HG03378 (cell line): ENCODE results near the gene RYR1.
"Not testable (repeated sequence)": the region's sequence is repeated elsewhere in the genome, so short reads cannot be mapped to it uniquely, and the experiment has no call there.

Source experiments
- ATAC-seq: cut with Tn5 transposase; IDR thresholded peaks from one replicate; pipeline ENCODE4 v1.9.1; 2021; ENCODE audit warnings: mild to moderate bottlenecking, moderate library complexity; ENCODE audit not compliant: unreplicated experiment

Gene RYR1

DNA sequence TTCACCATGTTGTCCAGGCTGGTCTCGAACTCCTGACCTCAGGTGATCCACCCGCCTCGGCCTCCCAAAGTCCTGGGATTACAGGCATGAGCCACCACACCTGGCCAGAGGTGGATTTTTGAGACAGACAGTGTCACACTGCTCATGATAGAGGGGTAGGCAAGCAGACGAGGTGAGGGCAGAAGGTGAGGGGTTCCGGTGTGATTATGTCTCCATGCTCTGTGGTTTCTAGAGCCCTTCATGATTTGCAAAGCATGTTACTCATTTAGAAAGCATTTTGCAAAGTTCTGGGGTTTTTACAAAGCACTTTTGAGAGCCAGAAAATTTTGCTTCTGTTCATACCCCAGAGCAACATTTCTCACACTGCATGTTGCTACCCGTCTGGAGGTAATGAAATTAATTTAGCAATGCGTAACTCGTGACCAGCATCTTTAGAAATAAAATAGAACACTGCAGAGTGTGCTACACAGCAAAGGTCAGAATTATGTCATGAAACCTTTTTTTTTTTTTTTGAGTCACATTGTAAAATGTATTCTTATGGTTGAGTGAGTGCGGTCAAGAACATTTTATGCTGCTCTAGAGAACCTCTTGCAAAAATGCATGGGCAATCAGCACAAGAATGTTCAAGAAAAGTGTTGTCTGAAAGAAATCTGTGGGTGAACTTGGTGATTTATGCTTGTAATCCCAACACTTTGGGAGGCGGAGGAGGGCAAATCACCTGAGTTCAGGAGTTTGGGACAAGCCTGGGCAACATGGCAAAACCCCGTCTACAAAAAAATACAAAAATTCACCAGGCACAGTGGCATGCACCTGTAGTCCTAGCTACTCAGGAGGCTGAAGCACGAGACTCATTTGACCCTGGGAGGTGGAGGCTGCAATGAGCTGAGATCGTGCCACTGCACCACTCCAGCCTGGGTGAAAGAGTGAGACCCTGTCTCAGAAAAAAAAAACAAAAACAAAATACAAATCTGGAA lies 126.2 kb downstream of the RYR1 start:
- ATAC-seq, result peak; percentile 72

DNA sequence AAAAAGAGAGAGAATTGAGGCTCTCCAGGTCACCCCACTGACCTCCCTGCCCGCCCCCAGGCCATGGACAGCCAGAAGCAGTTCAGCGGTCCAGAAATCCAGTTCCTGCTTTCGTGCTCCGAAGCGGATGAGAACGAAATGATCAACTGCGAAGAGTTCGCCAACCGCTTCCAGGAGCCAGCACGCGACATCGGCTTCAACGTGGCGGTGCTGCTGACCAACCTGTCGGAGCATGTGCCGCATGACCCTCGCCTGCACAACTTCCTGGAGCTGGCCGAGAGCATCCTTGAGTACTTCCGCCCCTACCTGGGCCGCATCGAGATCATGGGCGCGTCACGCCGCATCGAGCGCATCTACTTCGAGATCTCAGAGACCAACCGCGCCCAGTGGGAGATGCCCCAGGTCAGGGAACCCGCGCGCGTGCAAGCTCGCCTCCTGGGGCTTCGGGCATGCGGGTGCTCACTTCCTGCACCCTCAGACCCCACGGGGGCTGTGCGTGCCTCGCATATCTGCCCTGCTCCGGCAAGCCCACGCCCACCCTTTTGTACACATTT lies 127.6 kb downstream of the RYR1 start:
- ATAC-seq, result no peak

DNA sequence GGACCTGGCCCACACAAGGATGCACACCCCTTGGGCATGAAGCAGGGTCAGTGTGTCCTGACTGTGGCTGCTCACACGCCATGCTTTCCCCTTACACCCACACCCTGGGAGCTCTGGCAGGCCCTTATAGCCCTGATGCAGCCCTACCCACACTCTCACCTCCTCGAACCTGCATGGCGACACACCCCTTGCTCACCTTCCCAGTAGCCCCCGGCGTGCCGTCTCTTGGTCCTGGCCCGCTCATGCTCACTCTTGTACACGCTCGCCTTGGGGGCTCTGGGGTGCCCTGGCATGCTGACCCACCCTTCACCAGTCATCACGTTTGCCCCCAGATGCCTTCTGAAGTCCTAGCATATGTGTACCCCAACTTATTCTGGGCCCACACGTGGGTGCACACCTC lies 128.2 kb downstream of the RYR1 start:
- ATAC-seq, result no peak

DNA sequence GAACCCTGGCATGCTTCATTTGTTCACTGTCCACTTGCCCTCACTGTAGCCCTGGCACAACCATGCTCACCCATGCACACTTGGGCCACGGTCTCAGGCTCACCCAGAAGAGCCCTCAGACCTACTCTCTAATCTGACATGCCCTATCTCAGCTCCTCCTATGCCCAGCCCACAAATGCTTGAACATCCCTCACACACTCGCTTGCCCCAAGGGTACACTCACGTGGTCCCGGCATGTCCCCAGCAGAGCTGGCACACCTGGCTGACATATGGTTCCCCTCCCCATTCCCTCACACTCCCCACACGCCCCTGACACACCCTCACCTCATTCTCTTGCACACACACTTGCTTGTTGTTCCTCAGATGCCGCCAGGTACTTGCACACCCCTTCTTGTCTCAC lies 128.6 kb downstream of the RYR1 start:
- no peak for ATAC-seq

DNA sequence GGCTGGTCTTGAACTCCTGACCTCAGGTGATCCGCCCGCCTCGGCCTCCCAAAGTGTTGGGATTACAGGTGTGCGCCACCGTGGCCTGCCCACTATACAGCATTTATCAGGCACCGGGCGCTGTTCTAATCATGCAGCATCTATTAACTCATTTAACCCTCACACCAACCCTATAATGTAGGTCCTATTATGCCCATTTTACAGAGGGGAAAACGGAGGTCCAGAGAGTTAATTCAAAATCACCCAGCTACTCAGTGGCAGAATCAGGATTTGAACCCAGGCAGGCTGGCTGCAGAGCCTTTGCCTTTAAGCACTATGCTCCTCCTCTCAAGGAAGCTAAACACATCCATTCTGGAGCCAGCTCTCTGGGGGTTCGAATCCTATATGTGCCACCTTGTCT lies 130.0 kb downstream of the RYR1 start:
- no peak for ATAC-seq

DNA sequence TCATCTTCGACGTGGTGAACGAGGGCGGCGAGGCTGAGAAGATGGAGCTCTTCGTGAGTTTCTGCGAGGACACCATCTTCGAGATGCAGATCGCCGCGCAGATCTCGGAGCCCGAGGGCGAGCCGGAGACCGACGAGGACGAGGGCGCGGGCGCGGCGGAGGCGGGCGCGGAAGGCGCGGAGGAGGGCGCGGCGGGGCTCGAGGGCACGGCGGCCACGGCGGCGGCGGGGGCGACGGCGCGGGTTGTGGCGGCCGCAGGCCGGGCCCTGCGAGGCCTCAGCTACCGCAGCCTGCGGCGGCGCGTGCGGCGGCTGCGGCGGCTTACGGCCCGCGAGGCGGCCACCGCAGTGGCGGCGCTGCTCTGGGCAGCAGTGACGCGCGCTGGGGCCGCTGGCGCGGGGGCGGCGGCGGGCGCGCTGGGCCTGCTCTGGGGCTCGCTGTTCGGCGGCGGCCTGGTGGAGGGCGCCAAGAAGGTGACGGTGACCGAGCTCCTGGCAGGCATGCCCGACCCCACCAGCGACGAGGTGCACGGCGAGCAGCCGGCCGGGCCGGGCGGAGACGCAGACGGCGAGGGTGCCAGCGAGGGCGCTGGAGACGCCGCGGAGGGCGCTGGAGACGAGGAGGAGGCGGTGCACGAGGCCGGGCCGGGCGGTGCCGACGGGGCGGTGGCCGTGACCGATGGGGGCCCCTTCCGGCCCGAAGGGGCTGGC lies 131.6 kb downstream of the RYR1 start:
- ATAC-seq, result no peak

DNA sequence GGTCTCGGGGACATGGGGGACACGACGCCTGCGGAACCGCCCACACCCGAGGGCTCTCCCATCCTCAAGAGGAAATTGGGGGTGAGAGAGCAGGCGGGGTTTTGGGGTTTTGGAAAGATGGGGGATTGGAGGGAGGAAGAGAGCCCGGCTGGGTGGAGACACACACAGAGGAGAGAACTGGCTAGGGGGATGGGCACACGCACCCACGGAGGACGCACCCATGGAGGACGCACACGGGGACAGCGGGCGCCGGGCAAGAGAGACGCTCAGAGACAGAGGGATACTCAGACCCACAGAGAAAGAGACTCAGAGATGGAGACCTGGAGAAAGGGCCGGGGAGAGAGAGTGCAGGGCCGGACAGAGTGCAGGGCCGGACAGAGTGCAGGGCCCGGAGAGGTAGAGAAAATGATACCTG lies 132.2 kb downstream of the RYR1 start:
- ATAC-seq, result no peak

DNA sequence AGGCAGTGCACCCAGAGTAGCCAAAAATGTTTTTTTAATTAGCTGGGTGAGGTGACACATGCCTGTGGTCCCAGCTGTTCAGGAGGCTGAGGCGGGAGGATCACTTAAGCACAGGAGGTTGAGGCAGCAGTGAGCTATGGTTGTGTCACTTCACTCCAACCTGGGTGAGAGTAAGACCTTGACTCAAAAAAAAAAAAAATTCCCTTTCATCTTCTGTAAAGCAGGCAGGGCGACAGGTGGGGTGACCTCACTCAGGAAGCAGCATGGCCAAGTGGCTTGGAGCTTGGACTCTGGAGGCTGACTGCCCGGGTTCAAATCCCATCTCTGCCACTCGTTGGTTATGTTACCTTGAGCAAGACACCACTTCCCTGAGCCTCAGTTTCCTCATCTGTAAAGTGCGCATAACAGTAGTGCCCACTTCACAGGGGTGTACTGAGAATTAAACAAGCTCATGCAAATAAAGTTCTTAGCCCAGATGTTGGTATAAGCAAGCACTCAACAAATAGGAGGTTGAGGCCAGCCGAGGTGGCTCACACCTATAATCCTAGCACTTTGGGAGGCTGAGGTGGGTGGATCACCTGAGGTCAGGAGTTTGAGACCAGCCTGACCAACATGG lies 136.0 kb downstream of the RYR1 start:
- ATAC-seq, result no peak

DNA sequence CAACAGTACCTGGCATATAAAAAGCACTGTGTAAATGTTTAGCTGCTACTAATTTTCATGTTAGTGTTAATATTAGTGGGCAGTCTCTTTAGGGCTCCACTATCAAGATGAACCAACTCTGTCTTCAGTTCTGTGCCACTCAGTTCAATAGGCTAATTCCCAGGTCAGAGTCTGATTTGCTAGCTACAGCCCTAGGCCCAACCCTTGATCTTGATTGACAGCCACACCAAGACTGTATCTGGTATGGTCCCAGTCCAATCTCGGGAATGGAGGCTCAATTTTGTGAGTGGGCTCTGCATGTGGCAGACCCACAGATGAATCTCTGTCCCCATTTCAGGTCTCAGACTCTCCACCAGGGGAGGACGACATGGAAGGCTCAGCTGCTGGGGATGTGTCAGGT lies 138.2 kb downstream of the RYR1 start:
- ATAC-seq, result no peak

DNA sequence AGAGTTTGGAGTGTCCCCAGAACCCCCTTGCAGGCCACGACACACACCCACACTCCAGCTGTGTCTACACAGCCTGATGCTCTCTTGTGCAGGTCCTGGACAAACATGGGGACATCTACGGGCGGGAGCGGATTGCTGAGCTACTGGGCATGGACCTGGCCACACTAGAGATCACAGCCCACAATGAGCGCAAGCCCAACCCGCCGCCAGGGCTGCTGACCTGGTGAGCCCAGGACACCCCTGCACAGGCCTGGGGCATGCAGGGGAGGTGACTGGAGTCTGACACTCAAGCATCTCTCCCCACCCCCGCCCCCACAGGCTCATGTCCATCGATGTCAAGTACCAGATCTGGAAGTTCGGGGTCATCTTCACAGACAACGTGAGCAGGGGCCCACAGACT lies 144.3 kb downstream of the RYR1 start:
- no peak for ATAC-seq

DNA sequence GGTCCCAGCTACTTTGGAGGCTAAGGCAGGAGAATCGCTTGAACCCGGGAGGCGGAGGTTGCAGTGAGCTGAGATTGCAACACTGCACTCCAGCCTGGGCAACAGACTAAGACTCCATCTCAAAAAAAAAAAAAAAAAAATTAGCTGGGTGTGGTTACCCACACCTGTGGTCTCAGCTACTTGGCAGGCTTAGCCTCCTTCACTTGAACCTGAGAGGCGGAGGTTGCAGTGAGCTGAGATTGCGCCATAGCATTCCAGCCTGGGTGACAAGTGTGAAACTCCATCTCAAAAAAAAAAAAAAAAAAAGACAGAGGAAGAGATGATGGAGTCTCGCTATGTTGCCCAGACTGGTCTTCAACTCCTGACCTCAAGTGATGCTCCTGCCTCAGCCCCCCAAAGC lies 145.8 kb downstream of the RYR1 start:
- not testable (repeated sequence) for ATAC-seq

DNA sequence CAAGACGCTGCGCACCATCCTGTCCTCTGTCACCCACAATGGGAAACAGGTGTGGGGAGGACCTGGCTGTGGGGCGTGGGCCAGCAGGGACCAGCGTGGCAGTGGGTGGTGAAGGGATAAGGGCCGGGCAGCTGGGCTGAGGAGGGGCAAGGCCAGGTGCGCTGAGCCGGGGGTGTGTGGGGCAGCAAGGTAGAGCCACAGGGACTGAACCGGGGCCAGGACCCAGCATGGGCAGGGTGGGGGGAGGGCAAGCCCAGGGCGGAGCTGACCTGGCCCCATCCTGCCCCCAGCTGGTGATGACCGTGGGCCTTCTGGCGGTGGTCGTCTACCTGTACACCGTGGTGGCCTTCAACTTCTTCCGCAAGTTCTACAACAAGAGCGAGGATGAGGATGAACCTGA lies 146.6 kb downstream of the RYR1 start:
- ATAC-seq, result no peak

DNA sequence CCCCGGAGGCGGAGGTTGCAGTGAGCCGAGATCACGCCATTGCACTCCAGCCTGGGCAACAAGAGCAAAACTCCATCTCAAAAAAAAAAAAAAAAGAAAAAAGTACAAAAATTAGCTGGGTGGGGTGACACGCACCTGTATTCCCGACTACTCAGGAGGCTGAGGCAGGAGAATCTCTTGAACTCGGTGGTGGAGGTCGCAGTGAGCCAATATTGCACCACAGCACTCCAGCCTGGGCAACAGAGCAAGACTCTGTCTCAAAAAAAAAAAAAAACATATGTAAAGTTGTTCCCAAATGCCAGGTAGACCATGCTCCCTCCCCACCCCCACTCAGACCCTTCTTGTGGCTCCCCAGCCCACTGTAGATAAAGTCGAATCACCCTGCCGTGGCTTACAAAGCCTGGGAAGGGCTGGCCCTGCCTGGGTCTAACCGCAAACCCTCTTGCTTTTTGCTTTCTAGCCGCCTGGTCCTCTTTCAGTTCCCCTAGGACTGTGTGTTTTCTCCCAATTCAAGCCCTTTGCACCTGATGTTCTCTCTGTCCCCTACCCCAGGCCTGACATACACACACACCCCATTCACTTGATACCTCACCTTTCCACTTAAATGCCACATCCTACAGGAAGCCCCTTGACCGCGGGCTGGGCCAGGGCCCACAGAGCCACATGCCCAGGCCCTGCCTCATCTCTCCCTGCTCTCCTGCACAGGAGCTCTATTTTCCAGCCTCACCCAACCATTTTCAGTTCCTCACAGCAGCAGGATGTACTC lies 149.9 kb downstream of the RYR1 start:
- ATAC-seq, result no peak

DNA sequence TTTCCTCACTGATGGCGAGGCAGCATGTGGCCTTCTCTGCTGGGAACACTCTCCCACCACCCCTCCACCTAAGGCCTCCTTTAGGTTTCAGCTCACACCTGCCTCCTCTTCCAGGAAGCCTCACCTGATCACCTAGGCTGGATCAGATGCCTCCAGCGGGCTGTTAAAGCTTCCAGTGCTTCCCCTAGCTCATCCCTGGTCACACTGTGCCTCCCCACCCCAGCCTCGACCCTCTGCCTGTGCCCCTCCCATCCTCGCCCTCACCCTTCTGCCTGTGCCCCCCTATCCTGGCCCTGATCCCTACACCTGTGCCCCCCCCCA lies 150.5 kb downstream of the RYR1 start:
- ATAC-seq, result no peak

DNA sequence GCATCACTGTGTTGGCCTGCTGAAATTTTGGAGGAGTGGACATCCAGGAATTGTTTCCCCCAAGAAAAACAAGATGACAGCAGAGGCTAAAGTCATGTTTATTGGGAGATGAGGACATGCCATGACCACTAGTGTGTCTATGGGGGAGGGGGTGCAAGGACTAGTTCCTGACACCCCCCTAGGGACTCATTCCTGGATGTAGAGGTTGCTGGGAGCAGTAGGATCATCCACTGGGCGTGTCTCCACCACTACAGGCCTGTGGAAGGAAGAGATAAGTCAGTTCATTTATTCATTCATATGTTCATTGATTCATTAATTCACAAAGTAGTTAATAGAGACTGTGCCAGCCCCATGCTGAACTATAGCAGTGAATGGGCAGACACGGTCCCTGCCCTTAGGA lies 154.1 kb downstream of the RYR1 start:
- ATAC-seq, result no peak

DNA sequence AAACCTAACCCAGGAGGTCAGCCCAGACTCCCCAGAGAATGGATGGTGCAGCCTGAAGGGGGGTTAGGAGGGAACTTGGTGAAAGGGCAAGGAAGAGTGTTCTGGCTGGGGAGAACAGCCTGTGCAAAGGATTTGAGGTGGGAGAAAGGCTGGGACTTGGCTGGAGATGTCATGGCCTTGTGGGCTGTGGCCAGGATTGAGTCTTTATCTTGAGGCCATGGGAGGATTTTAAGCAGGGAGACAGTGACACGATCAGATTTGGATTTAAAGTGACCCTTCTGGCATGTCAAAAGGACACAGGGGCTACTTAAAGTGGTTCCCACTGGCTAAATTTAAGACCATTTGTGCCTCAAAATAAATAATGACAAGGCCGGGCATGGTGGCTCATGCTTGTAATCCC lies 154.6 kb downstream of the RYR1 start:
- no peak for ATAC-seq

DNA sequence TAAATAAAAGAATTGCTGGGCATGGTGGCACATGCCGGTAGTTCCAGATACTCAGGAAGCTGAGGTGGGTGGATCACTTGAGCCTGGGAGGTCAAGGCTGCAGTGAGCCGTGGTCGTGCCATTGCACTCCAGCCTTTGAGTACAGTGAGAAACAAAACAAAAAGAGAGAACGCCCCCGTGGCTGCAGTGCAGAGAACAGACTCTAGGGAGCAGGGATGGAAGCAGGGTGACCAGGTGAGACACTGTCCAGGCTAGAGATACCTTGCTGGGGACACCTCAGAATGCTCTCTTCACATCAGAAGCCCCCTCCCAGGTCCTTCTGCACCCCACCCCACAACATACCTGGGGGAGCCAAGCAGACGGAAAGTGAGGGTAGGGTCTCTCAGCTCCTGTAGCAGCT lies 159.4 kb downstream of the RYR1 start:
- no peak for ATAC-seq

DNA sequence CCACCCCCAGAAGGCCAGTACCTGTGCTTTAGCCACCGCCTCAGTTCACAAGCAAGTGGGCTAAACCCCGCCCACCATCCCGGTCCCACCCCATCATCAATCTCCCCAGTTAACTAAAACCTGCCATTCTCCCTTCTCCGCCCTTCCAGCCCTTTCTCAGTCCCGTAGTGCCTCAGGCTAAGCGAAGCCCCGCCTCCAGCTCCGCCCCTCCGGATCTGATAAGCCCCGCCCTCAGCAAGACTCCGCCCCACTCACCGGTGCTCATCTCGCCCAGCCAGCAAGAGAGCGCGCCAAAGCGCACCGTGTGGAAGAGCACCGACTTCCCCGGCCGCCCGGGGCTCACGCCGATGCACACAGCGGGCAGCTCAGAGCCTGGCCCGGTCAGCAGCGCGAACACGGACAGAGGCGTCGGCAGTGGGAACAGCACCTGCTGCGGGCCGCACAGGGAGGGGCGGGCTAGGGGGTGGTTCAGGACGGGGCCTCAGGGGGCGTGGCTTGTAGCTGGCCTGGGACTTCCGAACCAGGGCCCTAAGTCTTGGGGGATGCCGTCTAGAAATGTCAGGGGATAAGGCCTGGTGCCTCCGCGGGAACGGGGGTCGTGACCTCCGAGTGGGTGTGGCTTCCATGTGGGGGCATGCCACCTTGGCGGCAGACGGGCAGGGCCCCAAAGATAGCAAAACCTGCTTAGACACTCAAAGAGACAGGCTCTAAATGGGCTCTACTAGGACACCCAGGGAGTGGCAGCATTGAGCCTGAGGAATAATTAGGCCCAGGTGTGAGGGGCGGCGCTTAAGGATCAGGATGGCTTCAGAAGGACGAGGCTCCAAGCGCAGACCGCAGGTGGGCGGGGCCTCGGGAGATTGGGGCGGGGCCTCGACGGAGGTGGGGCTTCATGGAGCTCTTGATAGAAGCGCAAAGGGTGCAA lies 162.8 kb downstream of the RYR1 start:
- no peak for ATAC-seq

DNA sequence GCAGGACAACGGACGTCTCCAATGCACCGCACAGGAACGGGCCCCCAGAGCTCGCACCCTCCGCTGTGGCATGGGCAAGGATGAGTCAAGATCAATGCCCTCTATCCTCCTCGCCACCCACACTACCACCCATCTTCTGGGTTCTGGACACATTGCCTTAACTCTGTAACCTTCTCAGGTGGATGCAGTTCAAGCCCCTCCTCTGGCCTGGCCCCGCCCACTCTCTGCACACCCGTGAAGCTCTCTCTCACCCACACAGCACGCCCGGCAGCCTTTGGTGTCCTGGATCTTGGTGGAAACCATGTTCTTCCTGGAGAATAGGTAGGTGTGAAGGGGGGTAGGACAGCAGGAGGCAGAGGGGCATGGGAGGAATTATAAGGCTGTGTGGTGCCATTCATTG lies 163.6 kb downstream of the RYR1 start:
- no peak for ATAC-seq

DNA sequence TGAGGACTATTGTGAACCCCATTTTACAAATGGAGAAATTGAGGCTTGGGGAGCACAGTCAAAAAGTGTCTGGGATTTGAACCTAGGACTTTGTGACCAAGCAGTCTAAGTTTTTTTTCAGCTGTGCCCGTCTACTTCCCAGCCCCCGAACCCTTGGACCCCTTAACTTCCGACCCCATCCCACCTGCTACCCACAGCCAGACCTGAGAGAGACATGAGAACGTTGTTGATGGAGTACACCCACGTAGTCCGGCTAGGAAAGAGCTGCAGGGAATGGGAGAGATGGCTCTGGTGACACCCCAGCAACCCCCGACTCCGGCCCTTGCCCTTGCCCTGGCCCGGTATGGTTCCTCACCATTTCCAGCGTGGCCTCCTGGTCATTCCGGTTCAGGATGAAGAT lies 166.2 kb downstream of the RYR1 start:
- no peak for ATAC-seq
